ENCODE data around the gene TAS2R20. TPM values are rescaled to one million over a fixed set of nuclear protein-coding genes. Genes with fewer than 3 reads are reported as not detected.

TAS2R20 gene
- total RNA-seq, 1 donor from 2014 or later = 2.2 TPM

- DNase-seq (ENCODE audit: low read depth, low spot score) = peak; percentile 10
Measured at GRCh38 chr12:10959804-10960203, 38.3 kb downstream of the TAS2R20 start.

- no peak for DNase-seq (ENCODE audit: low read depth, low spot score)
Measured at GRCh38 chr12:10957741-10958140, 40.4 kb downstream of the TAS2R20 start.

GRCh38 chr12:10956085-10956484 is 42.0 kb downstream of the TAS2R20 start:
- DNase-seq (ENCODE audit: low read depth, low spot score) = no peak

GRCh38 chr12:10952645-10953044 is 45.5 kb downstream of the TAS2R20 start:
- DNase-seq (ENCODE audit: low read depth, low spot score) = no peak

Other genes with a start within 250 kb of the TAS2R20 start
- not detected in 2 replicates for gene TAS2R7, start 195.7 kb downstream of the TAS2R20 start, total RNA-seq
- 0.13 TPM in 1 of 2 replicates, not detected in the other for gene TAS2R8, start 191.0 kb downstream of the TAS2R20 start, total RNA-seq
- not detected in 2 replicates for gene TAS2R9, start 188.1 kb downstream of the TAS2R20 start, total RNA-seq
- 0.53 and 0.74 TPM in 2 replicates for gene TAS2R10, start 171.9 kb downstream of the TAS2R20 start, total RNA-seq
- gene PRR4, start 148.8 kb downstream of the TAS2R20 start, total RNA-seq = 0.21 and 0.46 TPM in 2 replicates
- gene PRH1, start 114.0 kb downstream of the TAS2R20 start, total RNA-seq = 7.4 and 8.4 TPM in 2 replicates
- gene TAS2R13, start 88.7 kb downstream of the TAS2R20 start, total RNA-seq = 0.56 and 0.73 TPM in 2 replicates
- not detected in 2 replicates for gene PRH2, start 69.1 kb downstream of the TAS2R20 start, total RNA-seq
- 0.92 and 1.4 TPM in 2 replicates for gene TAS2R14, start 59.0 kb downstream of the TAS2R20 start, total RNA-seq
- 1.1 and 1.6 TPM in 2 replicates for gene TAS2R50, start 11.4 kb downstream of the TAS2R20 start, total RNA-seq
- 3.9 and 4.1 TPM in 2 replicates for gene TAS2R19, start 24.3 kb upstream of the TAS2R20 start, total RNA-seq
- gene TAS2R31, start 33.1 kb upstream of the TAS2R20 start, total RNA-seq = 2.6 and 3.2 TPM in 2 replicates
- 1.3 and 1.6 TPM in 2 replicates for gene TAS2R46, start 64.0 kb upstream of the TAS2R20 start, total RNA-seq
- gene TAS2R43, start 94.0 kb upstream of the TAS2R20 start, total RNA-seq = 0.40 and 1.3 TPM in 2 replicates
- 2.2 and 3.5 TPM in 2 replicates for gene TAS2R30, start 136.3 kb upstream of the TAS2R20 start, total RNA-seq
- 5.0 and 5.2 TPM in 2 replicates for gene SMIM10L1, start 172.9 kb upstream of the TAS2R20 start, total RNA-seq
- not detected in 2 replicates for gene TAS2R42, start 188.6 kb upstream of the TAS2R20 start, total RNA-seq